Retinal pigment epithelial cell (primary cell): ENCODE data around the gene ACTMAP.
"Not testable (repeated sequence)": the region's sequence is repeated elsewhere in the genome, so short reads cannot be mapped to it uniquely, and the experiment has no call there.

ENCODE experiments used
- DNase-seq: peaks from one replicate; pipeline ENCODE4 v3.0.0-alpha.2; 2010; ENCODE audit warnings: low read depth
- H3K4me3 ChIP-seq: 2 replicates; pipeline ENCODE4 v1.5.1; 2011; ENCODE audit warnings: mild to moderate bottlenecking, low read length, control low read depth, moderate library complexity
- TF ChIP-seq, protein P1 (sequence below): conservative IDR thresholded peaks from 2 replicates; pipeline ENCODE4 v1.5.1; 2011; ENCODE audit warnings: low read depth, low read length, control low read depth, inconsistent platforms

ACTMAP gene

DNA sequence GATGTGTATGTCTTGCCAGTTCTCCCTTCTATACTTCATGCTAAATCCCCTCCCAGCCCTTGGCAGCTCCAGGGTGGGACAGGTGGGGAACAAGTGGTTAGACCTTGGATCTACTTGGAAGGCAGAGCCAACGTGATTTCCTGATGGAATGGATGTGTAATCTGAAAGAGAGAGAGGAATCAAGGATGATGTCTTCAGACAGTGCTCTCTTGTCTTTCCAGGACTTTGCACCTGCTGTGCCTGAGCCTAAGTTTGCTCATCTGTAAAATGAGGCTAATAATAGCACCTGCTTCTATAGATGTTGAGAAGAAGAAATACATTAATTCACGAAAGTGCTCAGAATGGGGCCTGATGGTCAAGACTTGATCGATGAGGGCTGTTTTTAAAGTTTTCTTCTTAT, 41.7 kb upstream of the ACTMAP start:
- TF ChIP-seq, protein P1, sequence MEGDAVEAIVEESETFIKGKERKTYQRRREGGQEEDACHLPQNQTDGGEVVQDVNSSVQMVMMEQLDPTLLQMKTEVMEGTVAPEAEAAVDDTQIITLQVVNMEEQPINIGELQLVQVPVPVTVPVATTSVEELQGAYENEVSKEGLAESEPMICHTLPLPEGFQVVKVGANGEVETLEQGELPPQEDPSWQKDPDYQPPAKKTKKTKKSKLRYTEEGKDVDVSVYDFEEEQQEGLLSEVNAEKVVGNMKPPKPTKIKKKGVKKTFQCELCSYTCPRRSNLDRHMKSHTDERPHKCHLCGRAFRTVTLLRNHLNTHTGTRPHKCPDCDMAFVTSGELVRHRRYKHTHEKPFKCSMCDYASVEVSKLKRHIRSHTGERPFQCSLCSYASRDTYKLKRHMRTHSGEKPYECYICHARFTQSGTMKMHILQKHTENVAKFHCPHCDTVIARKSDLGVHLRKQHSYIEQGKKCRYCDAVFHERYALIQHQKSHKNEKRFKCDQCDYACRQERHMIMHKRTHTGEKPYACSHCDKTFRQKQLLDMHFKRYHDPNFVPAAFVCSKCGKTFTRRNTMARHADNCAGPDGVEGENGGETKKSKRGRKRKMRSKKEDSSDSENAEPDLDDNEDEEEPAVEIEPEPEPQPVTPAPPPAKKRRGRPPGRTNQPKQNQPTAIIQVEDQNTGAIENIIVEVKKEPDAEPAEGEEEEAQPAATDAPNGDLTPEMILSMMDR: no peak
- no peak for DNase-seq
- no peak overlapping the region for H3K4me3 ChIP-seq

DNA sequence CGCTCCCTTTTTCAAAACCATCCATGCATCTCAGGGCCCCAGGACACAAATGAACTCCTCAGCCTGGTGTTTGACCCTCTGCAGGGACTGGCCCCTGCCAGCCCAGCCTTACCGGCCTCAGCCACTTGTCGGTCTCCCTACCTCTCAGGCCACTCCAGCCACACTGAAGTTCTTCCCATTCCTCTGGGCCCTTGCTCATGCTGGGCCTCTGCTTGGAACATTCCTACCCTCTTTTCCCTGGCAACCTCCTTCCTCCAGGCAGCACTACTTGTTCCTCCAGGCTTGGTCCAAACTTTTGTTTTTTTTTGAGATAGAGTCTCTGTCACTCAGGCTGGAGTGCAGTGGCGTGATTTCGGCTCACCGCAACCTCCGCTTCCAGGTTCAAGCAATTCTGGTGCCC, 41.1 kb upstream of the ACTMAP start:
- H3K4me3 ChIP-seq: no peak overlapping the region
- DNase-seq: no peak
- TF ChIP-seq, protein P1: no peak

DNA sequence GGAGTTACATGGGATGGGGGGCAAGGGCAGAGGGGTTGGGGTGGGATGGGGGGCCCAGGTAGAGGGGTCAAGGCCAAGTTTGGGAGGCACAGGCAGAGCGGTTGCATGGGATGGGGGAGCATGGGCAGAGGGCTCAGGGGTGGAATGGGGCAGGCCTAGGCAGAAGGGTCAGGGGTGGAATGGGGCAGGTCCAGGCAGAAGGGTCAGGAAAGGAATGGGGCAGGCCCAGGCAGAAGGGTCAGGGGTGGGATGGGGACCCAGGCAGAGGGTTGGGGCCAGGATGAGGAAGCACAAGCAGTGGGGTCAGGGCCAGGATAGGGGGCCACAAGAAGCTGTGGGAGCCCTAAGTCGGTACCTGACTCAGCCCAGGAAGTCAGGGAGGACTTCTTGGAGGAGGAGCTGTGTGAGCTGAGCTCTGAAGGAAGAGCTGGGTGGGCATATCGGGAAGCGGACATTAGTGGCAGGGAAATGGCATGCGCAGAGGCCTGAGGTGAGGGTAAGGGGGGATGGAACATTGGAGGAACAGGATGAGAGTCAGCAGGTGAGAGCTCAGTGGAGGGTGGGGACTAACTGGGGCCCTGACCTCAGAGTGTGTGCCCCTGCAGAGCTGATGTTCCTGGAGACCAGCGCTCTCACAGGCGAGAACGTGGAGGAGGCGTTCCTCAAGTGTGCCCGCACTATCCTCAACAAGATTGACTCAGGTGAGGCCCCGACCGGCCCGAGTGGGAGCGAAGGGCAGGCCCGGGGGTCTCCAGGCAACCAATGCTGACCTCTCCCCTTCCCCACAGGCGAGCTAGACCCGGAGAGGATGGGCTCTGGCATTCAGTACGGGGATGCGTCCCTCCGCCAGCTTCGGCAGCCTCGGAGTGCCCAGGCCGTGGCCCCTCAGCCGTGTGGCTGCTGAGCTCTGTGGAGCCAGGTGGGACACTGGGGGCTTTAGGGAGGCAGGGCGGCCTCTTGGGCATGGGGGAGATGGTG, 36.1 kb upstream of the ACTMAP start:
- H3K4me3 ChIP-seq: no peak overlapping the region
- TF ChIP-seq, protein P1: no peak
- DNase-seq: no peak

DNA sequence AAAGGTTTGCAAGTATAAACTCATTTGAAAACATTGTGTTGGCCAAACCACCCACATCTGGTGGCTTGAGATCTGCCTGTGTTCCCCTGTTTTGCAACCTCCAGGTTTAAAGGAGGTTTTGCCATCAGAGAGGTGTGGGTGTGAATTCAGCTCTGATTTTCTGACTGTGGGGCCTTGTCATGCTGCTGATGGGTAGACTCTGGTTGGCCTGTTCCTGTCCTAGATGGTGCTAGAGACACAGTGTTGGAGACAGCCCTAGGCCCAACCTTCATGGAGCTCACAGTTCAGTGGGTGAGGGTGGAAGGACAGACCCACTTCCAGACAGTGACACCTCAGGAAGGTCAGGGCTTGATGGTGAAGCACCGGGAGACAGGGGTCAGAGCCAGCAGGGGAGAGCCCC, 35.2 kb upstream of the ACTMAP start:
- H3K4me3 ChIP-seq: no peak overlapping the region
- DNase-seq: no peak
- TF ChIP-seq, protein P1: no peak

DNA sequence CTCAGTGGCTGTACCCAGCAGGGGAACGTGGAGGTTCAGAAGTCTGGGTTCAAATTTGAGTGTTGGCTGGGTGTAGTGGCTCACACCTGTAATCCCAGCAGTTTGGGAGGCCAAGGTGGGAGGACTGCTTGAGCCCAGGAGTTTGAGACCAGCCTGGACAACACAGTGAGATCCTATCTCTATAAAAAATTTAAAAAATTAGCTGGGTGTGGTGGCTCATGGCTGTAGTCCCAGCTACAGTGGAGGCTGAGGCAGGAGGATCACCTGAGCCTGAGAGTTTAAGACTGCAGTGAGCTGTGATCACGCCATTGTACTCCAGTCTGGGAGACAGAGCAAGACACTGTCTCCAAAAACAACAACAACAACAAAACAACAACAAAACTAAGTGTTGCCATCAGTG, 33.9 kb upstream of the ACTMAP start:
- not testable (repeated sequence) for H3K4me3 ChIP-seq, DNase-seq

DNA sequence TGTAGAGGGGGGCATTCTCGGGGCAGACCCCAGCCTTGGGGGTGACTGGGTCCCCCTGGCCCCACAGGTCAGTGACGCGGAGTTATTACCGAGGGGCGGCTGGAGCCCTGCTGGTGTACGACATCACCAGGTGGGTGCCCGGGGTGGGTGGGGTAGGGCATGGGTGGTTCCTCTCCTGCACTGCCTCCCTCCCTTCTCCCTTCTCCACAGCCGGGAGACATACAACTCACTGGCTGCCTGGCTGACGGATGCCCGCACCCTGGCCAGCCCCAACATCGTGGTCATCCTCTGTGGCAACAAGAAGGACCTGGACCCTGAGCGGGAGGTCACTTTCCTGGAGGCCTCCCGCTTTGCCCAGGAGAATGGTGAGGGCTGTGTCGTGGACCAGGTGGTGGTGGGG, 33.4 kb upstream of the ACTMAP start:
- H3K4me3 ChIP-seq: no peak overlapping the region
- no peak for DNase-seq
- TF ChIP-seq, protein P1: no peak

DNA sequence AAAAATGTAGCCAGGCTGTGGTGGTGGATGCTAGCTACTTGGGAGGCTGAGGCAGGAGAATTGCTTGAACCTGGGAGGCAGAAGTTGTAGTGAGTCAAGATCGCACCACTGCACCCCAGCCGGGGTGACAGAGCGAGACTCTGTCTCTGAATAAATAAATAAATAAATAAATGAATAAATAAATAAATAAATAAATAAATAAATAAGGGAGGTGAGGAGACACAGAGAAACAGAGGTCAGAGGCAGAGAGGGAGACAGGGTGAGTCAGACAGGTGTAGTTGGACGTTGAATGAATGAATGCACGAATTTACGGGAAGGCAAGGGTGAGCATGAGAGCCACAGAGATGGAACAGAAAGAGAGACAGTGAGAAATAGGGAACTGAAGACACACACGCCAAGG, 30.9 kb upstream of the ACTMAP start:
- DNase-seq: no peak
- TF ChIP-seq, protein P1: no peak
- no peak overlapping the region for H3K4me3 ChIP-seq
